ENCODE data around the gene ELMO3. TPM values are rescaled to one million over a fixed set of nuclear protein-coding genes. Genes with fewer than 3 reads are reported as not detected.

ELMO3 gene
- total RNA-seq, 4 donors from 2014 or later, result 1.9 to 4.2 (median 3.1) TPM

- DNase-seq (ENCODE audit: low spot score) (no peak), ATAC-seq (ENCODE audit: low FRiP score) (no peak)
- TF ChIP-seq, protein P1, sequence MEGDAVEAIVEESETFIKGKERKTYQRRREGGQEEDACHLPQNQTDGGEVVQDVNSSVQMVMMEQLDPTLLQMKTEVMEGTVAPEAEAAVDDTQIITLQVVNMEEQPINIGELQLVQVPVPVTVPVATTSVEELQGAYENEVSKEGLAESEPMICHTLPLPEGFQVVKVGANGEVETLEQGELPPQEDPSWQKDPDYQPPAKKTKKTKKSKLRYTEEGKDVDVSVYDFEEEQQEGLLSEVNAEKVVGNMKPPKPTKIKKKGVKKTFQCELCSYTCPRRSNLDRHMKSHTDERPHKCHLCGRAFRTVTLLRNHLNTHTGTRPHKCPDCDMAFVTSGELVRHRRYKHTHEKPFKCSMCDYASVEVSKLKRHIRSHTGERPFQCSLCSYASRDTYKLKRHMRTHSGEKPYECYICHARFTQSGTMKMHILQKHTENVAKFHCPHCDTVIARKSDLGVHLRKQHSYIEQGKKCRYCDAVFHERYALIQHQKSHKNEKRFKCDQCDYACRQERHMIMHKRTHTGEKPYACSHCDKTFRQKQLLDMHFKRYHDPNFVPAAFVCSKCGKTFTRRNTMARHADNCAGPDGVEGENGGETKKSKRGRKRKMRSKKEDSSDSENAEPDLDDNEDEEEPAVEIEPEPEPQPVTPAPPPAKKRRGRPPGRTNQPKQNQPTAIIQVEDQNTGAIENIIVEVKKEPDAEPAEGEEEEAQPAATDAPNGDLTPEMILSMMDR (IDR thresholded peaks at IDR 0.05), result no peak
Observed at GRCh38 chr16:67229906-67230808, 31.2 kb downstream of the ELMO3 start.

GRCh38 chr16:67230809-67231660 lies 32.1 kb downstream of the ELMO3 start:
- DNase-seq (ENCODE audit: low spot score) (no peak), ATAC-seq (ENCODE audit: low FRiP score) (no peak)
- TF ChIP-seq, protein P1 (IDR thresholded peaks at IDR 0.05), result no peak

GRCh38 chr16:67233596-67233995 lies 34.7 kb downstream of the ELMO3 start:
- no peak for DNase-seq (ENCODE audit: low spot score)
- TF ChIP-seq, protein P1 (IDR thresholded peaks at IDR 0.05), result no peak
- ATAC-seq (ENCODE audit: low FRiP score), result no peak

- DNase-seq (ENCODE audit: low spot score), result no peak
- ATAC-seq (ENCODE audit: low FRiP score), result no peak
- TF ChIP-seq, protein P1 (IDR thresholded peaks at IDR 0.05), result no peak
Observed at GRCh38 chr16:67234180-67234597, 35.3 kb downstream of the ELMO3 start.

- no peak for DNase-seq (ENCODE audit: low spot score)
- TF ChIP-seq, protein P1 (IDR thresholded peaks at IDR 0.05), result no peak
- no peak for ATAC-seq (ENCODE audit: low FRiP score)
Observed at GRCh38 chr16:67235816-67236562, 37.1 kb downstream of the ELMO3 start.

GRCh38 chr16:67236563-67237395 lies 37.8 kb downstream of the ELMO3 start:
- DNase-seq (ENCODE audit: low spot score) (no peak), ATAC-seq (ENCODE audit: low FRiP score) (no peak)
- TF ChIP-seq, protein P1 (IDR thresholded peaks at IDR 0.05), result no peak

Measured in omental fat pad (tissue), 4 donors.